Adrenal gland (tissue), 5 donors: ENCODE results near the gene LLGL1.

Experiments
- POLR2A ChIP-seq, 2 donors: fragments of 450-650 bp; IDR thresholded peaks; one replicate each; pipeline ENCODE4 v1.6.1; 2017; ENCODE audit warnings: antibody characterized with exemption in 2 of 2, mild to moderate bottlenecking in 2 of 2, moderate library complexity in 1 of 2
- TF ChIP-seq, protein P1 (sequence below), 6 experiments: fragments of 450-650 bp in 4 of 6; fragments of 200-600 bp in 2 of 6; sonication (generic) in 1 of 6; IDR thresholded peaks; 1 replicate in 5 of 6; 2 replicates in 1 of 6; pipeline versions ENCODE4 v1.5.1 to v1.8.0; 2016 to 2021; ENCODE audit warnings: antibody characterized with exemption in 6 of 6, mild to moderate bottlenecking in 2 of 6, moderate library complexity in 1 of 6
- donor health status: DM: no; HTN: no; CAD: no.

DNA sequence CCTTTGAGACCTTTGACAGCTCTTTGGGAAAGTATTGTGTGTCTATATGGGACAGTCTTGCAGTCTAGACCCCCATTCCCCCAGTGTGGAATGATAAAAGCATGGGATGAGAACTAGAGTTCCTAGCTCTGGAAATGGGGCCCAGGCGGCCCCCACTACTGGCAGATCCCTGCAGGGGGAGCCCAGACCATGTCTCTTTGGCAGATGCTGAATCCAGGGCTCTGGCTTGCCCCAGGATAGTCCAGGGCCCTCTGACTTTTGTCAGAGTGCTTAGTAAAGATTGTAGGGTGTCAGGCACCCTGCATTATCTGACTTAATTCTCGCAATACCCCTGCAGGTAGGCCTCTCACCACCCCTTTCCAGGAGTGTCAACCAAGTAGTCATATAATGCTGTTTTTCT, 33.5 kb upstream of the LLGL1 start:
- TF ChIP-seq, protein P1, sequence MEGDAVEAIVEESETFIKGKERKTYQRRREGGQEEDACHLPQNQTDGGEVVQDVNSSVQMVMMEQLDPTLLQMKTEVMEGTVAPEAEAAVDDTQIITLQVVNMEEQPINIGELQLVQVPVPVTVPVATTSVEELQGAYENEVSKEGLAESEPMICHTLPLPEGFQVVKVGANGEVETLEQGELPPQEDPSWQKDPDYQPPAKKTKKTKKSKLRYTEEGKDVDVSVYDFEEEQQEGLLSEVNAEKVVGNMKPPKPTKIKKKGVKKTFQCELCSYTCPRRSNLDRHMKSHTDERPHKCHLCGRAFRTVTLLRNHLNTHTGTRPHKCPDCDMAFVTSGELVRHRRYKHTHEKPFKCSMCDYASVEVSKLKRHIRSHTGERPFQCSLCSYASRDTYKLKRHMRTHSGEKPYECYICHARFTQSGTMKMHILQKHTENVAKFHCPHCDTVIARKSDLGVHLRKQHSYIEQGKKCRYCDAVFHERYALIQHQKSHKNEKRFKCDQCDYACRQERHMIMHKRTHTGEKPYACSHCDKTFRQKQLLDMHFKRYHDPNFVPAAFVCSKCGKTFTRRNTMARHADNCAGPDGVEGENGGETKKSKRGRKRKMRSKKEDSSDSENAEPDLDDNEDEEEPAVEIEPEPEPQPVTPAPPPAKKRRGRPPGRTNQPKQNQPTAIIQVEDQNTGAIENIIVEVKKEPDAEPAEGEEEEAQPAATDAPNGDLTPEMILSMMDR (IDR thresholded peaks at IDR 0.05) = peak in 3 of 6 experiments; percentile 6 to 12 (median 7)
- TF ChIP-seq POLR2A (IDR thresholded peaks at IDR 0.05) = no peak
